Erythroblast (primary cell): Measurements from ENCODE around the gene HEXIM1.

Experiments
- GATA1 ChIP-seq: IDR thresholded peaks from 2 replicates; pipeline ENCODE4 v1.6.1; 2011; ENCODE audit warnings: low read depth, mild to moderate bottlenecking, control low read depth, low read length, moderate library complexity
- POLR2A ChIP-seq: IDR thresholded peaks from 2 replicates; pipeline ENCODE4 v1.6.1; 2011; ENCODE audit warnings: mild to moderate bottlenecking, low read length

DNA sequence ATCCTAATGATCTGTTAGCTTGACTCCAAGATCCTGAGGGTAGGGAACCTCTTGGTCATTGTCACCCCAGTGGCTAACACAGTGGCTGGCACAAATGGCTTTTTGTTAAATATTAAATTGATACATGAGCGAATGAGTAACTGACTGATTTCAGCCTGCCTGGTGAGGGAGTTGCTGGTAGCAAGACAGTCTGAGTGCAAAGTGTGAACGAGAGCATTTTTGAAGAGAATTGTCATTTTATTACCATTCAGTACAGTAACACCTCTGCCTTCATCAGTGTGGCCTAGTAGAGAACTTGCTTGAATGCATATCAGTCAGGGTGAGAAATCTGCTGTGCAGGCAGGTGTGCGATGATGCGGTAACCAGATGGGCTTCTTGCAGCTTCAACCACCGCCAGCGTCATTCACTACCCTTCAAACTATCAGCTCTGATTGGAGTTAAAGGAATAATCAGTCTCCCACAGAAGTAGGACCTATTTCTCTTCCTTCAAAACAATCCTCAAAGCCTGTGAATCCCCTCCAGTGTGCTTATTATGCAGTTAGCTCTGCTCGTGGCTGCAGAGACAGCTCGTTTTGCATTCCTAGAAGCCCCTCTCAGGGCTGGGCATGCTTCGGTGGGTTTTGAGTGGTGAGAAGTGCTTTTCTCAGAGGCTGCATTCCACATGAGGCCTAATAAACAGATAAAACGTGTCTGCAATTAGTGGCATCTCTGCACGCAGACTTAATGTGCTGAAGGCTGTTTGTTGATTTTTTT, 42.4 kb downstream of the HEXIM1 start:
- TF ChIP-seq POLR2A (no peak), GATA1 (no peak)
